Activated CD4-positive, alpha-beta memory T cell treated with anti-CD3 and anti-CD28 coated beads, Interleukin-2, amount 10 ng/mL, durations not matched to agents 7 days and 5 days (primary cell): ENCODE measurements around the gene CLSTN2. TPM values are rescaled to one million over a fixed set of nuclear protein-coding genes. Genes with fewer than 3 reads are reported as not detected.

ENCODE experiments used
- CTCF ChIA-PET: fragments of 350-600 bp; sonication (Branson Sonifier 250); formaldehyde crosslinking; loops from one replicate; lab custom pipeline; 2021; ENCODE audit warnings: antibody characterized with exemption, inconsistent platforms; lab: Charles Lee
- POLR2A ChIA-PET: fragments of 350-600 bp; sonication (Branson Sonifier 250); formaldehyde crosslinking; loops from one replicate; lab custom pipeline; 2021; ENCODE audit warnings: antibody characterized with exemption; lab: Charles Lee
- DNase-seq: peaks from one replicate; pipeline ENCODE4 v3.0.0-alpha.2; 2020
- H3K27ac Mint-ChIP-seq: one replicate; pipeline ENCODE4 v1.8.0; 2021; ENCODE audit warnings: mild to moderate bottlenecking, mixed read lengths
- H3K27me3 Mint-ChIP-seq: one replicate; pipeline ENCODE4 v1.8.0; 2021; ENCODE audit warnings: mixed read lengths
- H3K36me3 Mint-ChIP-seq: one replicate; pipeline ENCODE4 v1.8.0; 2021; ENCODE audit warnings: low read depth, mixed read lengths
- H3K4me1 Mint-ChIP-seq: one replicate; pipeline ENCODE4 v1.8.0; 2021; ENCODE audit warnings: mixed read lengths
- H3K4me3 Mint-ChIP-seq: one replicate; pipeline ENCODE4 v1.8.0; 2021; ENCODE audit warnings: mild to moderate bottlenecking, mixed read lengths
- H3K9me3 Mint-ChIP-seq: one replicate; pipeline ENCODE4 v1.8.0; 2021; ENCODE audit warnings: mixed read lengths
- total RNA-seq, 2 experiments: library from RNA; stranded (reverse); gene quantifications; one replicate each; pipeline ENCODE4 v1.2.3, GENCODE V29; 2021

The CLSTN2 gene
- total RNA-seq, 2 experiments from 2014 or later = not detected

DNA sequence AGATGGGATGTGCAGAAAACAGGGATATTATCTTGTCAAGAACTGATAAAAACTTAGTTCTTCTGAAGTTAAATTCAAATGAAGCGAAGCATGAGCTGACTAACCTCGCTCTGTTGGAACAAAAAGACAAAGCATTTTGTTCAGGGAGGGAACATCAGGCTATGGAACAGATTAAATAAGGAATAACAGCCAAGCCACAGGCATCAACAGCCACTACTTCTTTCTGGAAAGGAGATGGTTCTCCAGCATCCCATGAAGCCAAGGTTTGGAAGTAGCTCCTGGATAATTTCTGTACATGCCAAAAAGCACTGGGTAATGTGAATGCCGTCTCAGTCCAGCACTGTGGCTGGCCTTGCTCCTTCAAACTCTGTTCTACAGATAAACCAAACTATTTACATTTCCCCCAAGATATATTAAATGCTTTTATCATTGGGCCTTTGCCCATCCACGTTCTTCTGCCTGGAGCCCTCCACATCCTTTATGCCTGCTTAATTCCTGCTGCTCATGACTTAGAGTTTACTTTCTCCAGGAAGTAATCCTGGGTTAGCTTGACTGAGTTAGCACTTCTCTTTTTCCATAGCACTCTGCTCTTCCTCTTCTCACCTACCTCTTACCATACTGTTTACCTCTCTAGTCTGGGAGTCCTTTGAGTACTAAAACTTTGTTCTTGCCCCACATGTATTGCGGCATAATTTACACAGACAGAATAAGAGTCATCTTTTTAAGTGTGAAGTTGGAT lies 232.0 kb downstream of the CLSTN2 start:
- DNase-seq = no peak
- Mint-ChIP-seq H3K4me1 (no peaks in the 10 kb centered on the region), H3K36me3 (no peaks in the 10 kb centered on the region), H3K27ac (no peak overlapping the region), H3K9me3 (no peaks in the 10 kb centered on the region), H3K4me3 (no peak overlapping the region), H3K27me3 (no peaks in the 10 kb centered on the region)
- POLR2A ChIA-PET = no interaction called here
- CTCF ChIA-PET = no interaction called here

DNA sequence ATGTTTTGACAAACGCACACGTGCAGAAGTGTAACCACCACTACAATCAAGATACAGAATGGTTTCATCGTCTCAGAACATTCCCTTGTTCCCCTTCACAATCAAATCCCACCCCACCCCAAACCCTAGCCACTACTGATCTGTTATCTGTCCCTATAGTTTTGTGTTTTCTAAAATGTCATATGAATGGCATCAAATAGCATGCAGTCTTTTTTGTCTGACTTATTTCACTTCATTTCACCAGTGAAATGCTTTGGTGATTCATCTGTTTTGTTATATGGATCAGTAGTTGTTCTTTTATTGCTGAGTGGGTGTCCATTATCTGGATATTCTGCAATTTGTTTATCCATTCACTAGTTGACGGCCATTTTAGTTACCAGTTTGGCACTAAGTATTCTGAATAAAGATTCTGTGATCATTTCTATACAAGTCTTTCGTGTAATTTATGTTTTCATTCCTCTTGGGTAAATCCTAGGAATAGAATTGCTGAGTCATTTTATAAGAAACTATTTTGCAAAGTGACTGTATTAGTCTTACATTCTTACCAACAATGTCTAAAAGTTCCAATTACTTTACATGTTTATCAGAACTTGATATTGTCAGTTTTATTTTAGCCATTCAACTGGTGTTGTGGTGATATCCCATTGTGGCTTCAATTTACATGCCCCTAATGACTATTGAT lies 232.8 kb downstream of the CLSTN2 start:
- ChIA-PET CTCF (no interaction called here), POLR2A (no interaction called here)
- H3K27me3 Mint-ChIP-seq = no peaks in the 10 kb centered on the region

DNA sequence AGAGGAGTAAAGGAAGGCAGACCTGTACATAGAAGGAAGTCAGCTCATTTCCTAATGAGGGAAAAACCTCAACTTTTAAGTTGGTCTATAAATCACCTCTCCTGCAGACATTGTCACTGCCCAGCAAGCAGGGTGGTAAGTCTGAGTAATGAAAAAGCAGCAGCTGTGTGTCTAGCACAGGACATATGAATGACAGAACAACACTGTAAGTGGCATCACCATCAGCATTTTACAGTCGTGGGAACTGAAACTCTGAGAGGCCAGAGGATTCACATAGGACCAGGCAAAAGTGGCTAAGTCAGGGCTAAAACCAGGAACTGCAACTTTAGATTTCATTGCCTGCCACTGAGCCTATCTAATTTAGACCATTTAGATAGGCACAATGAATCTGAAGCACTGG lies 235.6 kb downstream of the CLSTN2 start:
- Mint-ChIP-seq H3K27me3 (no peaks in the 10 kb centered on the region), H3K27ac (no peak overlapping the region), H3K36me3 (no peaks in the 10 kb centered on the region), H3K4me1 (no peaks in the 10 kb centered on the region), H3K4me3 (no peak overlapping the region), H3K9me3 (no peaks in the 10 kb centered on the region)
- DNase-seq = no peak
- POLR2A ChIA-PET = no interaction called here
- CTCF ChIA-PET = no interaction called here

More for the DNA sequence above, 232.8 kb downstream of the CLSTN2 start:
- Mint-ChIP-seq H3K4me1 (no peaks in the 10 kb centered on the region), H3K4me3 (no peak overlapping the region), H3K27ac (no peak overlapping the region), H3K36me3 (no peaks in the 10 kb centered on the region), H3K9me3 (no peaks in the 10 kb centered on the region)
- no peak for DNase-seq

DNA sequence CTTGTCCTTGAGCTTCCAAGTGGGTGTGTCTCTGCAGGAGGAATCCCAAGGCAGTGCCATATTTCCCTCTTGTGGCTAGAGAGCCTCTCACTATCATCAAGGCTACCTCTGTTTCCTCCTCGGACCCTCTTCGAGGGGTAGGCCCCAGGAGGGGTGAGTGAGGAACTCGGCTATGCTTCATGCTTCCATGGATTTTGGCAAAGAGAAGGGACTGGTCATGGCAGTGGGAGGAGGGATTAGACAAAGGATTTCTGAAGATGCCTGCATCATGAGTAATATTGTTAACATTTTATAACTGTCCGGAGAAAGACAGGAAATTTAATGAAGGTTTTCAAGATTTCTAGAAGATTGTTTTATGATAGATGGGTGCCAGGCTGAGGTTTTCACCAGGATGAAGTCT lies 241.5 kb downstream of the CLSTN2 start:
- DNase-seq = no peak
- ChIA-PET POLR2A (no interaction called here), CTCF (no interaction called here)
- H3K27ac Mint-ChIP-seq = no peak overlapping the region
- H3K36me3 Mint-ChIP-seq = no peaks in the 10 kb centered on the region
- H3K27me3 Mint-ChIP-seq = no peaks in the 10 kb centered on the region
- H3K4me1 Mint-ChIP-seq = no peaks in the 10 kb centered on the region
- H3K9me3 Mint-ChIP-seq = no peaks in the 10 kb centered on the region
- no peak overlapping the region for H3K4me3 Mint-ChIP-seq

DNA sequence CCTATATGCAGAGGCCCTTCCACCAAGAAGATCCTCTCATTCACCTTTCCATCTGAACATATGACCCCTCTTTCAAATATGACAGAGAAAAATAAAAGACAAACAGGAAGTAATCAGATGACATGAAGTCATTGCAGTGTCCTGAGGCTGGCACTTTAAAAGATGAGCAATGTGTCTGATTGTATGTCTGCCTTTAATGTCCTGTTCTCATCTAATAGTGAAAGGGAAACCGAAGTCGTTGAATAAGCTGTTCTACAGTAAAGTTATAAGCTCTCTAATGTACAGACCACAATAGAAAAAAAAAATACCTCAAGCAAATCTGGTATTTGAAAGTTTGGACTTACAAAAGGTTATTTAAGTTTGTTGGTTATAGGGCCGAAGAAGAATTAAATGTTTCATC lies 243.0 kb downstream of the CLSTN2 start:
- H3K36me3 Mint-ChIP-seq = no peaks in the 10 kb centered on the region
- no peaks in the 10 kb centered on the region for H3K27me3 Mint-ChIP-seq
- no peak overlapping the region for H3K4me3 Mint-ChIP-seq
- no peak overlapping the region for H3K27ac Mint-ChIP-seq
- no peaks in the 10 kb centered on the region for H3K4me1 Mint-ChIP-seq
- POLR2A ChIA-PET = no interaction called here
- DNase-seq = no peak
- CTCF ChIA-PET = no interaction called here
- no peaks in the 10 kb centered on the region for H3K9me3 Mint-ChIP-seq

DNA sequence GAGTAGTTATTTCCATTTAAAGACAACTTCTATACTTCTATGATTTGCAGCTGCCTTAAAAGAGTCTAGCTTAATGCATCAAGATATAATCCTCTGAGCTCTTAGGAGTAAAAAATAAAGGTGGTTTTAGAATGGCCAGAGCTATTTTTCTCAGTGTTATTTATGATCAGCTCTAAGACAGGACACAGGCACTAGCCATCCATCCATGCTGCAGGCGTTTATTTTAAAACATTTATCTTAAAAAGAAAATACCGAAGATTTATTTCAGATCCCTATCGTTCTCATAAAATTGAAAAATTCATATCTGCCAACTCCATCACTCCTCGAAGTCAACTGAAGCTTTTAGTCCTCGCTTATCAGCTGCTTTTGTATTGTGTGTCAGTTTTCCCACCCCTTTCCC lies 243.5 kb downstream of the CLSTN2 start:
- no peak for DNase-seq
- H3K9me3 Mint-ChIP-seq = no peaks in the 10 kb centered on the region
- no peaks in the 10 kb centered on the region for H3K36me3 Mint-ChIP-seq
- CTCF ChIA-PET = no interaction called here
- POLR2A ChIA-PET = no interaction called here
- H3K4me3 Mint-ChIP-seq = no peak overlapping the region
- H3K4me1 Mint-ChIP-seq = no peaks in the 10 kb centered on the region
- no peak overlapping the region for H3K27ac Mint-ChIP-seq
- no peaks in the 10 kb centered on the region for H3K27me3 Mint-ChIP-seq

DNA sequence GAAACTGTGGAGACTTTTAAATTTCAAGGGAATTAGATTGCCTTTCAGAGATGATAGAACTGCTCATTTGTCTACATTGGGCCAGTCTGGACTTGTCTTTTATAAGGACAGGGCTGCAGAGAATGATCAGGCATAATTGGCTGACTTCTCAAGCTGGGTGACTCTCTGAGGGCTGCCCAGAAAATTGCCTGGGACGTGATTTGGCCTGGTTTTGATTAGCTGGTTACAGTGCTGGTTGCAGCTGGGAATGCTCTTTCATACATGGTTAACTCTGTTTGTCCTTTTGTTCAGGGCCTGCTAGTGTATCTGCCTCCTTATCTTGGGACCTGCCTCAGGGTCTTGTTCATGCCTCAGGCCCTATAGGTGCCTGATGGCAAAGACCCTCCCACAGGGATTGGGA lies 245.6 kb downstream of the CLSTN2 start:
- no peaks in the 10 kb centered on the region for H3K36me3 Mint-ChIP-seq
- ChIA-PET CTCF (no interaction called here), POLR2A (no interaction called here)
- no peaks in the 10 kb centered on the region for H3K9me3 Mint-ChIP-seq
- H3K27ac Mint-ChIP-seq = no peak overlapping the region
- H3K4me3 Mint-ChIP-seq = no peak overlapping the region
- H3K4me1 Mint-ChIP-seq = no peaks in the 10 kb centered on the region
- H3K27me3 Mint-ChIP-seq = no peaks in the 10 kb centered on the region
- no peak for DNase-seq

DNA sequence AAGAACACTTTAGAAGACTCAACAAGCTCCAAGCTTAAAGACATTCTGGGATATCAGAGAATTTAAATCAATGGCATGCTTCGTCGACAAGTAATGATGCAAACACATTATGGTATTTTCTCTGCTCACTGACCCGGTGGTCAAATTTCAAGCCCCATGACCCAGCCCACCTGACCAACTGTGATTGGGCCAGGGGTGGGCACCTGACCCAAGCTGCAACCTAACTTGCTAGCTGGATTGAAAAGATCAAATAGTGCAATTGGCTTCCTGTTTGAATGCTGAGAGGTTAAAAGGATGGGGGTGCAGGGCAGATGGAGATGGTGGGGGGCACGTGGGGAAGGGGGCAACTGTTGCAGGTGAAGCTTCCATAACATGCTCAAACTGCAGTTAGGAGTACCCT lies 250.4 kb downstream of the CLSTN2 start:
- ChIA-PET CTCF (no interaction called here), POLR2A (no interaction called here)
- Mint-ChIP-seq H3K9me3 (no peaks in the 10 kb centered on the region), H3K36me3 (no peaks in the 10 kb centered on the region), H3K4me3 (no peak overlapping the region), H3K27ac (no peak overlapping the region), H3K27me3 (no peaks in the 10 kb centered on the region), H3K4me1 (no peaks in the 10 kb centered on the region)
- DNase-seq = no peak

DNA sequence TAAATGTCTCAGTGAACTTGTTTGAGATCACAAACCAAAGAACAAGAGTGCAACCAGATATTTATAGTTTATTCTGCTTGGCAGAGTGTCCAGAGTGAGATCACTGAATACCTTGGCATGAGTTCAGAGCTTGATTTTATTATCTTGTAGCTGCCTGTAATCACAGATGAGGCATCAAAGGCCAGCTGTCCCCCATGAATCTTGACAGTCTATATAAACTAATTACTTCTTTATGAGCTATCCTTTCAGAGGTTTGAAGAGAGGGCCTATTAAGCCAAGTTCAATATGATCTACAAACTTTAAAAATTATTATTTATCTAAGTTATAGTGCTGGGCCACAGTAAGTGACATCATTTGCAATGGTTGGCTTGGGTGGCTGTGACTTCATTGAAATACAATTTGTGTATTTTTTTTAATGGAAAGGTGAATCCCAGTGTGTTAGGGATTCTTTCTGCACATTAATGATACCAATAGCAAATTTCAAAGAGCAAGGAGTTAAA lies 251.5 kb downstream of the CLSTN2 start:
- ChIA-PET POLR2A (no interaction called here), CTCF (no interaction called here)
- no peak for DNase-seq
- Mint-ChIP-seq H3K36me3 (no peaks in the 10 kb centered on the region), H3K4me3 (no peak overlapping the region), H3K9me3 (no peaks in the 10 kb centered on the region), H3K27me3 (peaks cover under 1% of the 10 kb centered on the region), H3K27ac (no peak overlapping the region), H3K4me1 (no peaks in the 10 kb centered on the region)

DNA sequence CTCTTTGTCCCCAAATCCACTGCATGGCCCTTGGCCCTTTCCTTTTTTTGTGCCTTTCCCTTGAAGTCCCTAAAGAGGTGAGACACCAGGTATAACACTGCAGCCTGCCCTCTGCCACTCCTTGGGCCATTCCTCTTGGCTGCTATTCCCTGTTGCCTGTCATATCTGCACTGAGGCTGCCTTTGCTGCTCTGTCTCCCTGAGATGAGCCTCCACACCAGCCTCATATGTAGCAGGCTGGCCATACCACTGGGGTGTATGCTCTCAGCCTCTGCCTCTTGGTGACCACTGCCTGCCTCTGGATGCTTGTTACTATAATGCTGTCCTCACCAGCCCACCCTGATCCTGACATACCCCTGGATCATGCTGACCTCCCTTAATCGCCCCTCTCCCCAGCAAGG lies 252.0 kb downstream of the CLSTN2 start:
- H3K4me3 Mint-ChIP-seq = no peak overlapping the region
- H3K4me1 Mint-ChIP-seq = no peaks in the 10 kb centered on the region
- POLR2A ChIA-PET = no interaction called here
- no peak for DNase-seq
- H3K9me3 Mint-ChIP-seq = no peaks in the 10 kb centered on the region
- H3K27me3 Mint-ChIP-seq = peaks cover 2% of the 10 kb centered on the region
- no peaks in the 10 kb centered on the region for H3K36me3 Mint-ChIP-seq
- CTCF ChIA-PET = no interaction called here
- no peak overlapping the region for H3K27ac Mint-ChIP-seq

DNA sequence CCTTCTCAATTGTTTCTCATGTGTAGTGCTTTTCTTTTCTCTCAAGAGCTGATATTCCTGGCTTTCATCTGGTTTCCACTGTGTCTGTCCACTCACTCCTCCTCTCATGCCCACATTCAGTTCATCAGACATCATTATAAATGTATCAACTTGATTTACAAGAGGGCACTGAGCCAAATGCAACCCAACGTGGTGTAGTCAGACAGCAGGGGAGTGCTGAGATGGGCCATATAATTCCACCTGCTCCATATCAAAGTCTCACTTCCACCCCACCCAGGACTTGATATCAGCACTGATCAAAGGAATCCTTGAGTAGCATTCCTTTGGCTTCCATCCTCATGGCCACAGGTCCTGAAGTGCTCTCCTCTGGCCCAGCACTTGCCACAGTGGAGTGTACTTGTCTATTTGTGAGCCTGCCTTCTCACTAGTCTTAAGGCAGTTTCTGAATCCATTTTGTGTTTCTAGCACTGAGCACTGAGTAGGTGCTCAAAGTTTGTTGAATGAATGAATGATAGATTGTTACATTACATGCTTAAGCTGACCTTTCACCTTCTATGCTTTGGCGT lies 252.8 kb downstream of the CLSTN2 start:
- Mint-ChIP-seq H3K4me1 (no peaks in the 10 kb centered on the region), H3K4me3 (no peak overlapping the region), H3K36me3 (no peaks in the 10 kb centered on the region), H3K27me3 (peaks cover 2% of the 10 kb centered on the region), H3K9me3 (no peaks in the 10 kb centered on the region), H3K27ac (no peak overlapping the region)
- no peak for DNase-seq
- POLR2A ChIA-PET = no interaction called here
- CTCF ChIA-PET = no interaction called here

DNA sequence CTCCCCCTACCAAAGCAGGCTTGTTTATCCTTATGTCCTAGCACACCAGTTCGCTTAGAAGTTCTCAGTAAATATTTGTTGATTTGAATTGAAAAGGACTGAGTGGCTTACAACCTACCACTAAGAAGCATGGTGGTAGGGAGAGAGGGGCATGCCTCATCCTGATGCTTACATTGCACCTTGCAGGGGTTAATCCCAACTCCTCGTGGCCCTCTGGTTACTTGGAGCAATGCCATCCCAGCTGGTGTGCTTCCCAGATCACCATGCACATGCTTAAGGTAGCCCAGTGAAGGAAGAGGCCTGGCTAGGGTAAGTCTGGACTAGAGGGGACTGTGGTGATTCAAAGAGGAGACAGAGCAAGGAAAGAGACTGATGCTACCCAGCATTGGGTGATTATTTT lies 253.3 kb downstream of the CLSTN2 start:
- no peaks in the 10 kb centered on the region for H3K36me3 Mint-ChIP-seq
- H3K9me3 Mint-ChIP-seq = no peaks in the 10 kb centered on the region
- peaks cover 2% of the 10 kb centered on the region for H3K27me3 Mint-ChIP-seq
- H3K4me1 Mint-ChIP-seq = no peaks in the 10 kb centered on the region
- no peak overlapping the region for H3K27ac Mint-ChIP-seq
- CTCF ChIA-PET = no interaction called here
- POLR2A ChIA-PET = no interaction called here
- H3K4me3 Mint-ChIP-seq = no peak overlapping the region
- no peak for DNase-seq

DNA sequence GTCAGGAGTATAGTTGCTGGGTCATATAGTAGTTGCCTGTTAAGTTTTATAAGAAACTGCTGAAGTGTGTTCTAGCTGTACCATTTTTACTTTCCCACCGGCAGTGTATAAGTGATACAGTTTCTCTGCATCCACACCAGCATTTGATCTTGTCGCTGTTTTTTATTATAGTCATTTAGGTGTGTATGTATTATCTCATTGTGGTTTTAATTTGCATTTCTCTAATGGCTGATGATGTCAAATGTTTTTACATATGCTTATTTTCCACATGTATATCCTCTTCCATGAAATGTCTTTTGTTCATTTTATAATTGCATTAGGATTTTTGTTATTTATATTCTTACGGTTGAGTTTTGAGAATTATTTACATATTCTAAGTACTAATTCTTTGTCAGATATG lies 254.3 kb downstream of the CLSTN2 start:
- Mint-ChIP-seq H3K4me1 (no peaks in the 10 kb centered on the region), H3K27ac (no peak overlapping the region), H3K36me3 (no peaks in the 10 kb centered on the region), H3K27me3 (peaks cover 2% of the 10 kb centered on the region), H3K9me3 (no peaks in the 10 kb centered on the region), H3K4me3 (no peak overlapping the region)
- ChIA-PET POLR2A (no interaction called here), CTCF (no interaction called here)
- no peak for DNase-seq

DNA sequence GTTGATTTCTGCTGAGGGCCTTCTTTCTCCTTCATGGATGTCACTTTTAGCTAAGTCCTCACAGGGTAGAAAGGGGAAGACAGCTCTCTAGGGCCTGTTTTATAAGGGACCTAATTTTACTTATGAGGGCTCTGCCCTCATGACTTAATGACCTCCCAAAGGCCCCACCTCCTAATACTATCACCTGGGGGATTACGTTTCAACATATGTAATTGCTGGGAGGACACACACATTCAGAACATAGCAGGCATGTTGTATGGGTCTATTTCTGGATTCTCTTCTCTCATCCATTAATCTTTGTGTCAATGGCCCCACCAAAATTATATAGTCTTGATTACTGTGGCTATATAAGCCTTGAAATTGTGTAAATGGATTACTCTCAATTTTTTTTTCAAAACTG lies 255.0 kb downstream of the CLSTN2 start:
- Mint-ChIP-seq H3K4me1 (no peaks in the 10 kb centered on the region), H3K36me3 (no peaks in the 10 kb centered on the region), H3K9me3 (no peaks in the 10 kb centered on the region), H3K27me3 (peaks cover 2% of the 10 kb centered on the region), H3K4me3 (no peak overlapping the region), H3K27ac (no peak overlapping the region)
- POLR2A ChIA-PET = no interaction called here
- CTCF ChIA-PET = no interaction called here
- DNase-seq = no peak
